K562 (cell line): ENCODE measurements around the gene PMVK. TPM values are rescaled to one million over a fixed set of nuclear protein-coding genes. Genes with fewer than 3 reads are reported as not detected.

Experiments used
- ARNT ChIP-seq, 2 experiments: fragments of 450-650 bp; IDR thresholded peaks; 2 replicates each; pipeline ENCODE4 v1.6.1; 2016; ENCODE audit warnings: mild to moderate bottlenecking in 1 of 2
- CBX8 ChIP-seq: fragments of 200-600 bp; sonication (generic); IDR thresholded peaks from 2 replicates; pipeline ENCODE4 v1.6.1; 2012; ENCODE audit warnings: borderline replicate concordance, mixed run types, low read depth, mild to moderate bottlenecking, moderate library complexity, mixed read lengths, low read length, control low read depth, inconsistent platforms; ENCODE audit not compliant: poor library complexity, severe bottlenecking; ENCODE audit errors: extremely low read depth
- CTCF ChIP-seq, 3 experiments: IDR thresholded peaks in 2 of 3; conservative IDR thresholded peaks in 1 of 3; 2 replicates each; pipeline ENCODE4 v1.5.1; 2011 to 2012; ENCODE audit warnings: low read length in 3 of 3, mild to moderate bottlenecking in 3 of 3, control low read depth in 2 of 3, improper control_type of control experiment in 1 of 3, inconsistent platforms in 1 of 3, low read depth in 1 of 3, mixed read lengths in 1 of 3, moderate library complexity in 1 of 3; ENCODE audit not compliant: insufficient read depth in 2 of 3
- CUX1 ChIP-seq: fragments of 200-800 bp; sonication (Bioruptor generic); IDR thresholded peaks from 2 replicates; pipeline ENCODE4 v1.6.1; 2016; ENCODE audit warnings: missing genetic modification characterization, missing compliant biosample characterization
- ETV5 ChIP-seq: sonication (generic); formaldehyde crosslinking; IDR thresholded peaks from 2 replicates; pipeline ENCODE4 v1.4.0; 2020; ENCODE audit warnings: low read depth, mild to moderate bottlenecking, missing genetic modification reagents
- FIP1L1 ChIP-seq: fragments of 200-400 bp; formaldehyde crosslinking; IDR thresholded peaks from 2 replicates; pipeline ENCODE4 v1.6.1; 2018; ENCODE audit warnings: mild to moderate bottlenecking, low read depth, low read length; ENCODE audit not compliant: poor library complexity, severe bottlenecking
- FOXP1 ChIP-seq: sonication (generic); formaldehyde crosslinking; IDR thresholded peaks from 2 replicates; pipeline ENCODE4 v1.8.0; 2022; ENCODE audit warnings: mild to moderate bottlenecking, missing genetic modification reagents
- GATA2 ChIP-seq: sonication (generic); formaldehyde crosslinking; IDR thresholded peaks from 2 replicates; pipeline ENCODE4 v1.4.0; 2020; ENCODE audit warnings: mild to moderate bottlenecking, missing genetic modification reagents
- MAFG ChIP-seq: fragments of 450-650 bp; conservative IDR thresholded peaks from 2 replicates; pipeline ENCODE4 v1.6.1; 2016; ENCODE audit warnings: missing genetic modification characterization, missing compliant biosample characterization
- NR2F6 ChIP-seq: fragments of 450-650 bp; formaldehyde crosslinking; IDR thresholded peaks from 2 replicates; pipeline ENCODE4 v1.4.0; 2020; ENCODE audit warnings: mild to moderate bottlenecking
- PURB ChIP-seq: sonication (generic); formaldehyde crosslinking; IDR thresholded peaks from 2 replicates; pipeline ENCODE4 v1.9.0; 2021; ENCODE audit warnings: low read depth, mild to moderate bottlenecking, missing genetic modification reagents
- RFX1 ChIP-seq: fragments of 450-650 bp; IDR thresholded peaks from 2 replicates; pipeline ENCODE4 v1.6.1; 2016; ENCODE audit warnings: mild to moderate bottlenecking, moderate library complexity
- SMAD3 ChIP-seq: fragments of 450-650 bp; formaldehyde crosslinking; conservative IDR thresholded peaks from 2 replicates; pipeline ENCODE4 v1.4.0; 2020; ENCODE audit warnings: mild to moderate bottlenecking
- TAF9B ChIP-seq: fragments of 450-650 bp; IDR thresholded peaks from 2 replicates; pipeline ENCODE4 v1.6.1; 2018; ENCODE audit warnings: mild to moderate bottlenecking; ENCODE audit not compliant: partially characterized antibody
- XRCC5 ChIP-seq: fragments of 200-400 bp; formaldehyde crosslinking; IDR thresholded peaks from 2 replicates; pipeline ENCODE4 v1.6.1; 2017; ENCODE audit warnings: low read depth, mild to moderate bottlenecking, low read length
- ZBTB2 ChIP-seq: fragments of 450-650 bp; IDR thresholded peaks from 2 replicates; pipeline ENCODE4 v1.6.1; 2016; ENCODE audit warnings: antibody characterized with exemption
- ZNF644 ChIP-seq: fragments of 200-800 bp; sonication (Bioruptor generic); IDR thresholded peaks from 2 replicates; pipeline ENCODE4 v1.6.1; 2016; ENCODE audit warnings: low read depth, missing genetic modification characterization, missing compliant biosample characterization
- polyA plus RNA-seq, 8 experiments: library from polyadenylated mRNA; depleted of rRNA in 4 of 8; stranded (reverse) in 5 of 8; unstranded in 3 of 8; fragments of >200 nt; fragmentation: Nextera tagmentation in 2 of 8; fragmentation: Illumina TruSeq in 1 of 8; extraction: Ambion mirVana in 2 of 8; extraction: Trizol in 1 of 8; gene quantifications; 2 replicates each; pipeline versions ENCODE4 v1.2.1 to v1.2.3, GENCODE V29; 2011 to 2014; ENCODE audit warnings: inconsistent platforms in 1 of 8, missing spikeins in 1 of 8
- total RNA-seq, 7 experiments: library from RNA; depleted of rRNA in 6 of 7; stranded (reverse); fragments of >200 nt in 6 of 7; fragmentation: Illumina TruSeq in 2 of 7; extraction: Trizol in 2 of 7; gene quantifications; 2 replicates each; pipeline versions ENCODE4 v1.2.1 to v1.2.3, GENCODE V29; 2011 to 2021; ENCODE audit warnings: low replicate concordance in 1 of 7

The PMVK gene
- total and polyA plus RNA-seq, 9 of the 15 experiments (the other 6 are each of a cell fraction or from before 2014, with no cell fraction given), result 1.1 to 15.3 (median 6.3) TPM

- TF ChIP-seq GATA2 (CRISPR knock-in tag) (peak; percentile 49), ZNF644 (tag) (no peak), TAF9B (peak; percentile 68), ZBTB2 (0 out of 2 replicates have a peak, but pooled peaks have one; percentile 49), CBX8 (no peak), SMAD3 (CRISPR knock-in tag) (no peak), XRCC5 (no peak), PURB (CRISPR knock-in tag) (no peak), RFX1 (no peak; the same call in 1 of the 2 replicates), MAFG (tag) (no peak), CUX1 (CRISPR knock-in tag) (no peak), FIP1L1 (no peak), CTCF (IDR thresholded peaks at IDR 0.05 in 2 of 3, conservative IDR thresholded peaks at IDR 0.05 in 1 of 3; ENCODE audit: insufficient read depth in 2 of 3, low read depth in 1 of 3, low read length in 3 of 3) (peak in 1 of 3 experiments; percentile 15; a peak in 1 of 6 replicates), ETV5 (no peak), FOXP1 (CRISPR knock-in tag) (no peak), ARNT (IDR thresholded peaks at IDR 0.05) (peak; percentile 14 to 43; a peak in 1 of 4 replicates), NR2F6 (no peak)
These were observed 37.0 kb upstream of the PMVK start (continued) for GRCh38 chr1:154973344-154974101.
